Measurements from ENCODE around the gene ERCC6L2. TPM values are rescaled to one million over a fixed set of nuclear protein-coding genes. Genes with fewer than 3 reads are reported as not detected.

Gene ERCC6L2
- polyA plus RNA-seq, 1 donor = 25.0 TPM

GRCh38 chr9:95924987-95925386 lies 49.5 kb downstream of the ERCC6L2 start:
- no peak for DNase-seq (ENCODE audit: low read depth)

GRCh38 chr9:95927271-95928004 lies 51.9 kb downstream of the ERCC6L2 start:
- no peak for DNase-seq (ENCODE audit: low read depth)

- DNase-seq (ENCODE audit: low read depth) = no peak
These were observed 54.8 kb downstream of the ERCC6L2 start for GRCh38 chr9:95930277-95930676.

- no peak for DNase-seq (ENCODE audit: low read depth)
These were observed 60.5 kb downstream of the ERCC6L2 start for GRCh38 chr9:95935861-95936578.

- no peak for DNase-seq (ENCODE audit: low read depth)
These were observed 61.1 kb downstream of the ERCC6L2 start for GRCh38 chr9:95936579-95937075.

GRCh38 chr9:95937131-95937530 lies 61.6 kb downstream of the ERCC6L2 start:
- DNase-seq (ENCODE audit: low read depth) = no peak

DNA sequence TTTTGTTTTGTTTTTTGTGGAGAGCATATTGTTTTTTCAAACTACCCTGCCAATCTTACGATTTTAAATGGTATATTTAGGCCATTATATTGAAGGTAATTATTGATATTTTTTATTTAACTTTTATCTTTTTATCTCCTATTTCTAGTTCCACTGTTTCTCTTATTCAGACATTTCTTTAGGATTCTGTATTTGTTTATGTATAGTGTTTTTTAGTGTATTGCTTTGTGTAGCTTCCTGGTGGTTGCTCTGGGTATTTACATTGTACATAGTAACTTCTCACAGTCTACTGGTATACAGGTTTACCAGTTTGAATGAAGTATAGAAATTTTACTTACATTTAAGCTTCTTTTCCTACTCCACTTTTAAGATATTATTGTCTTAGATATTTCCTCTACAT lies 63.2 kb downstream of the ERCC6L2 start:
- DNase-seq (ENCODE audit: low read depth) = no peak

DNA sequence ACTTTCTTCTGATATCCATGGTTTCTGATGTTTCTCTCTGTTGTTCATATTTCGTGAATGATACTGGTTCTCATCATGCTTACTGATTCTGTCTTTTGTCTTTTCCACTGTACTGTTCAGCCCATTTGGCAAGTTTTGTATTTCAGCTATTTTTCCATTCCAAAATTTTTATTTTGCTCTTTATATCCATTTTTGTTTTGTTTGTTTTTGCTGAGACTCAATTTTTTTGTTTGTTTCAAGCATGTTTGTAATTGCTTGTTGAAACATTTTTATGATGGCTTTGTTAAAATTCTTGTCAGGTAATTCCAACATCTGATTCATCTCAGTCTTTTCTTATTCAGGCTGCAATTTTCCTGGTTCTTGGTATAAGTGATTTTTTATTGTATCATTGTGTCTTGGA lies 64.0 kb downstream of the ERCC6L2 start:
- no peak for DNase-seq (ENCODE audit: low read depth)

- DNase-seq (ENCODE audit: low read depth) = no peak
These were observed 64.8 kb downstream of the ERCC6L2 start for GRCh38 chr9:95940265-95940664.

GRCh38 chr9:95942016-95942415 lies 66.5 kb downstream of the ERCC6L2 start:
- DNase-seq (ENCODE audit: low read depth) = no peak

- no peak for DNase-seq (ENCODE audit: low read depth)
These were observed 71.6 kb downstream of the ERCC6L2 start for GRCh38 chr9:95947118-95947517.

DNA sequence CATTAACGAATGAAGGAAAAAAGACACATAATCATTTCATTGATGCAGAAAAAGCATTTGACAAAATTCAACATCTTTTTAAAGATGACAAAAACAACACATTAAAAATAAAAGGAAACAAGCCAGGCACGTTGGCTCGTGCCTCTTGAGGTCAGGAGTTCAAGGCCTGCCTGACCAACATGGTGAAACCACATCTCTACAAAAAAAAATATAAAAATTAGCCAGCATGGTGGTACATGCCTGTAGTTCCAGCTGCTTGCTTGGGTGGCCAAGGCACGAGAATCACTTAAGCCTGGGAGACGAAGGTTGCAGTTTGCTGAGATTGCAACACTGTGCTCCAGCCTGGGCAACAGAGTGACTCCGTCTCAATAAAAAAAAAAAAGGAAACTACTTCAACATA lies 77.0 kb downstream of the ERCC6L2 start:
- DNase-seq (ENCODE audit: low read depth) = no peak

DNA sequence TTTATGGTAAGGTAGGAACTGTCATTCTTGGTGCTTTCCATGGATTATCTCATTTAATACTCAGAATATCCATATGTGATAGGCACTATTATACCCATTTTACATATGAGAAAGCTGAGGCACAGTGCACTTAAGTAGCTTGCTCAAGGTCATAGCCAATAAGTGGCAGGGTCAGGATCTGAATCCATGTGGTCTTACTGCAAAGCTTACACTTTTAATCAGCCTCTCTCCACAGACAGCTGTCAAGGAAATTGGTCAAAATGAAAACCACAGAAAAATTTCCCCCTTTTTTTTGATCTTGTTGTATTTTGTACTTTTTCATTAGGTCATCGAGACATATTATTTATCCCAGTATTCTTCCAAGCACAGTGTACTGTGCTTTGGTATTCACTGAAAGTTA lies 78.5 kb downstream of the ERCC6L2 start:
- no peak for DNase-seq (ENCODE audit: low read depth)

- DNase-seq (ENCODE audit: low read depth) = no peak
These were observed 79.4 kb downstream of the ERCC6L2 start for GRCh38 chr9:95954940-95955339.

DNA sequence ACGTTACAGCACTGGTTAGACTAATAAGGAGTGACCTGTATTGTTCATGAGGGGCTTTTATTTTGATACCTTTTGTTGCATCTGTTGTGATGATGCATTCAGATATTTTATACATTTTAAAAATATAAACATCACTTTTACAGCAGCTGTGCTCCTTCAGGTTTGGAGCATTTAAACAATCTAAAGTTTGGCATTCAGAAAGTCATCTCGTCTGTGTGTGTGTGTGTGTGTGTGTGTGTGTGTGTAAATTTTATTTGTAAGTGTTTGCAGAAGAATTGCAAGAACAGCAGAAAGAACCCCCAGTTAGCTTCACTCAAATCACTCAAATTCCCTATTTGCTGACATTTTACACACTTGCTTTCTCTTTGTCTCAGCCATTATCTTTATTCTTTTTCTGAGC lies 87.4 kb downstream of the ERCC6L2 start:
- no peak for DNase-seq (ENCODE audit: low read depth)

DNA sequence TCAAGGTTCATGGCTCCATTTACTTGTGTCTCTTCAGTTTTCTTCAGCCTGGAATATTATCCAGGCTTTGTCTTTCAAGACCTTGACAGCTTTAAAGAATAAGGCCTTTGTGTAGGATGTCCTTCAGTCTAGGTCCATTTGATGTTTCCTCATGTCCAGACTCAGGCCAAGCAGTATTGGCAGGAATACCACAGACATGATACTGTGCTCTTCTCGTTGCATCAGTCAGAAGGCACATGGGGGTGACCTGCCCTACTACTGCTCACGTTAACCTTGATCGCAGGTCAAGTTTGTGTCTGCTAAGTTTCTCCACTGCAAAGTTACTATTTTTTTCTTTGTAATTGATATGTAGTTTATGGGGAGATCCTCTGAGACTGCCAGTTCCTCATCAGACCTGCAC lies 88.2 kb downstream of the ERCC6L2 start:
- DNase-seq (ENCODE audit: low read depth) = no peak

GRCh38 chr9:95966306-95966705 lies 90.8 kb downstream of the ERCC6L2 start:
- no peak for DNase-seq (ENCODE audit: low read depth)

DNA sequence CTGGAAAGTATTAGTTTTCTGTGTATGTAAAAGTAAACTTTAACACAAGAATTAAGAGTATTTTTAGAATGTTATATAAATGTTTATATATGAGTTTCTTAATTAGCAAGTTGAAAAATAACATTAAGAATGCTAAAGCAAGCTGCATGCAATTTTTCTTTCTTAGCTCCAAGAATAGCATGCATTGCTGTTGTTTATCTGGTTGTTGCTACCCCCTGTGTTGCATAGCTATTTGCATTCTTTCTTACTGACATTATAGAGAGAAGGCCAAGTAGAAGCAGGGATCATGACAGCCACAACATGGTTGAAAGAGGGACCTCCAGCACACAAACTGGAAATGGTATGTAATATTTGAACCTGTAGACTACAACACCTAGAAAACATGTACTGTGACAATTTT lies 94.8 kb downstream of the ERCC6L2 start:
- no peak for DNase-seq (ENCODE audit: low read depth)

- DNase-seq (ENCODE audit: low read depth) = no peak
These were observed 96.3 kb downstream of the ERCC6L2 start for GRCh38 chr9:95971815-95972214.

- DNase-seq (ENCODE audit: low read depth) = no peak
These were observed 98.9 kb downstream of the ERCC6L2 start for GRCh38 chr9:95974389-95974788.

DNA sequence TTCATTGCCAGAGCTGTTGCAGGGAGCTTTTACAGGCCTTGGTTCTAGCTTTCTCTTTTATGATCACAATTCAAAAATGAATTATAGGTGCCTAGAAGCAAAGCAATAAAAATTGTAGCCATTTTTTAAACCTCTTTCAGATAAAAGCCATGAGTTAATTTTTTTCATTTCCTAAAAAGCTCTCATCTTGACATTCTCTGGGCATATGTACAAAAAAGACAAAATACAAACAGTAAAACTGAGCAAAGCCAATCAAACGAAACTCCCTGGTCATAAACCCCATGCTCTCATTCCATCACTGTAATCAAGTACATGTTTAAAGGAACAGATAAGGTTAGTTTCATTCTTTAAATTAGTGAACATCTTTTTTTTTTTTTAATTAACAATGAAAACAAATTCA lies 101.9 kb downstream of the ERCC6L2 start:
- DNase-seq (ENCODE audit: low read depth) = no peak

DNA sequence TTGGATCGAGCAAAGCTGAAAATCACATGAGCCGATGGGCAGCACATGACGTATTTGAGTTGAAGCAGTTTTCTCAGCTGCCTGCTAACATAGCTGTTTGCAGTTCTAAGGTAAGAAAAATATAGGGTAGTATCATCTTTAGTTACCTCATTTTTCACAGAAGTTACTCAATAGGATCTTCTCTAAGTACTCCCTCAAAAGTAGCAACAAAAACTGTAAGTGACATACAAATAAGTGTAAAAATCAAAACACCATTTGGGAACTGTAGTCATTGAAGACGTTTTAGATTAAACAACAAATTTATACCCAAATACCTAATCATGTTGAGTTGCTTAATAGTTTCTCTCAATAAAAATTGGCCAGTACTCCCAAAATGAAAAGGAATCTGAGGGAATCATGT lies 102.6 kb downstream of the ERCC6L2 start:
- no peak for DNase-seq (ENCODE audit: low read depth)

DNA sequence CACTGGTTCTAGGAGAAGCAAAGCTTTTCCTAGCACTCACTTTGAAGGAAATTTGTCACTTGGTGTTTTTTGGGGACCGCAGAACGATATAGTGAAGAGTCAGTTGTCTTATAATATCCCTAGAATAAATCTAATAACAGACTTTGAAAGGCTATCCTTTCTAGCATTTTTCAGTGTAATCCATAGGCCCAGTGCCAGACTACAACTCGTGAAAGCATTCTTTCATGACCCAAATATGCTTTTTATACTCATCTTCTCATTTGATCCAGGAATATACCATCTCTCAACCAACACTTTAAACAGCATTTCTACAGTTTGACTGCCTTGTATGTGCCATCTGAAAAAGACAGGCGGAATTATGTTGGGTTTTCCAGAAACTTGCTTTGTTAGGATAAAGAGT lies 104.0 kb downstream of the ERCC6L2 start:
- no peak for DNase-seq (ENCODE audit: low read depth)
